ENCODE data around the gene FBXO48. TPM values are rescaled to one million over a fixed set of nuclear protein-coding genes. Genes with fewer than 3 reads are reported as not detected.

FBXO48 gene
- total and polyA plus RNA-seq, 4 donors = 0.52 to 1.9 (median 0.96) TPM

- H3K36me3 ChIP-seq (ENCODE audit: control insufficient read depth in 4 of 4, insufficient read depth in 4 of 4, low read length in 4 of 4) = peaks cover 0 to 2% (median 0%) of the 10 kb centered on the region in 4 donors
- ATAC-seq (ENCODE audit: insufficient read depth, low FRiP score) = no peak
- no peak overlapping the region for H3K27ac ChIP-seq (ENCODE audit: low read depth in 1 of 2, low read length in 1 of 2)
- H3K9me3 ChIP-seq (ENCODE audit: control insufficient read depth in 4 of 4, insufficient read depth in 3 of 4, low read length in 3 of 4) = no peaks in the 10 kb centered on the region
- H3K4me3 ChIP-seq = no peak overlapping the region
- no peak for TF ChIP-seq CTCF (IDR thresholded peaks at IDR 0.05; ENCODE audit: control extremely low read depth, extremely low read depth)
- H3K4me1 ChIP-seq (ENCODE audit: control insufficient read depth in 5 of 5, insufficient read depth in 5 of 5, low read length in 5 of 5) = peaks cover 0 to 21% (median 5%) of the 10 kb centered on the region in 5 donors
- 81 to 87% methylated on average over 2 of the region's 2 CpGs for WGBS, 2 donors
- H3K9ac ChIP-seq (ENCODE audit: insufficient read depth in 1 of 2, low read length in 2 of 2) = peak overlapping the region in 1 of 2 donors; percentile 67
- no peaks in the 10 kb centered on the region for H3K27me3 ChIP-seq (ENCODE audit: control insufficient read depth in 3 of 3, insufficient read depth in 3 of 3, low read length in 2 of 3)
- DNase-seq = no peak
Observed at GRCh38 chr2:68468801-68469200, 1.7 kb upstream of the FBXO48 start.

GRCh38 chr2:68466778-68467076 lies 367 bp downstream of the FBXO48 start:
- peaks cover 0 to 21% (median 5%) of the 10 kb centered on the region in 5 donors for H3K4me1 ChIP-seq (ENCODE audit: control insufficient read depth in 5 of 5, insufficient read depth in 5 of 5, low read length in 5 of 5)

DNA sequence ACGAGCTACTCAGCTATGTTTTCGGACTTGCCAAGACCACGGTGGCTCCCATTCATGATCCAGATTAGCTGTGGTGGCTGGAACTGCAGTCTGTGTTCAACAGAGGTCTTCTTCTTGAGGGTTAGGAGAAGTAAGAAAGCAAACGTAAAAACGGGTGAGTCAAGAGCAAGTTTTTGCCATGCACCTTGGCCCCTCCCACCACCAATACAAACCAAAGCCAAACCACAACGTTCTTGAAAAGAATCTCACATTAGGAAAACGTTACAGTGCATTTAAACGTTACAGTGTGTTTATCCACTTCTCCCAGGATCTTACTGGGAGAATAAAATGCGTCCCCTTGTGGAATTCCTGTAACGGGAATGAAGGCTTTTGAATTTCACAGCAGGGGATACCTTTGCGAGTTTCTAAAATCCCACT lies 725 bp downstream of the FBXO48 start:
- Histone ChIP-seq H3K9ac (ENCODE audit: insufficient read depth in 1 of 2, low read length in 2 of 2) (peak overlapping the region; percentile 52 to 99), H3K27ac (ENCODE audit: low read depth in 1 of 2, low read length in 1 of 2) (peak overlapping the region; percentile 71), H3K4me3 (peak overlapping the region; percentile 60), H3K4me1 (ENCODE audit: control insufficient read depth in 5 of 5, insufficient read depth in 5 of 5, low read length in 5 of 5) (peaks cover 0 to 21% (median 5%) of the 10 kb centered on the region in 5 donors), H3K36me3 (ENCODE audit: control insufficient read depth in 4 of 4, insufficient read depth in 4 of 4, low read length in 4 of 4) (peaks cover 0 to 2% (median 0%) of the 10 kb centered on the region in 4 donors), H3K27me3 (ENCODE audit: control insufficient read depth in 3 of 3, insufficient read depth in 3 of 3, low read length in 2 of 3) (no peaks in the 10 kb centered on the region), H3K9me3 (ENCODE audit: control insufficient read depth in 4 of 4, insufficient read depth in 3 of 4, low read length in 3 of 4) (no peaks in the 10 kb centered on the region)
- DNase-seq (peak in 2 of 3 donors; percentile 21 to 54), ATAC-seq (ENCODE audit: insufficient read depth, low FRiP score) (no peak)
- 4 to 7% methylated on average over 11 of the region's 11 CpGs for WGBS, 2 donors
- TF ChIP-seq CTCF (IDR thresholded peaks at IDR 0.05; ENCODE audit: control extremely low read depth, extremely low read depth) = no peak

More at GRCh38 chr2:68466778-68467076, 367 bp downstream of the FBXO48 start:
- no peak for TF ChIP-seq CTCF (IDR thresholded peaks at IDR 0.05; ENCODE audit: control extremely low read depth, extremely low read depth)
- peak overlapping the region; percentile 60 for H3K4me3 ChIP-seq
- peak overlapping the region; percentile 71 for H3K27ac ChIP-seq (ENCODE audit: low read depth in 1 of 2, low read length in 1 of 2)
- peaks cover 0 to 2% (median 0%) of the 10 kb centered on the region in 4 donors for H3K36me3 ChIP-seq (ENCODE audit: control insufficient read depth in 4 of 4, insufficient read depth in 4 of 4, low read length in 4 of 4)
- no peaks in the 10 kb centered on the region for H3K9me3 ChIP-seq (ENCODE audit: control insufficient read depth in 4 of 4, insufficient read depth in 3 of 4, low read length in 3 of 4)
- no peak for DNase-seq
- H3K27me3 ChIP-seq (ENCODE audit: control insufficient read depth in 3 of 3, insufficient read depth in 3 of 3, low read length in 2 of 3) = no peaks in the 10 kb centered on the region
- H3K9ac ChIP-seq (ENCODE audit: insufficient read depth in 1 of 2, low read length in 2 of 2) = peak overlapping the region; percentile 52 to 99
- ATAC-seq (ENCODE audit: insufficient read depth, low FRiP score) = peak; percentile 8
- 0% methylated on average over 18 of the region's 18 CpGs for WGBS, 2 donors

Data from lung (tissue), 12 donors.